GM10248 (cell line): ENCODE results near the gene IRF1.
A peak's percentile ranks its signal among the peaks of the same experiment; 100 is the strongest.

ENCODE experiments used
- CTCF ChIA-PET: fragments of 300-600 bp; sonication (Branson Sonifier 250); formaldehyde crosslinking; extraction: SDS; loops from one replicate; lab custom pipeline; 2021; ENCODE audit warnings: antibody characterized with exemption; lab: Yijun Ruan, JAX
- POLR2A ChIA-PET: fragments of 350-650 bp; sonication (Branson Sonifier 250); formaldehyde crosslinking; extraction: SDS; loops from one replicate; lab custom pipeline; 2020; ENCODE audit warnings: antibody characterized with exemption; lab: Yijun Ruan, JAX
- DNase-seq: peaks from one replicate; pipeline ENCODE4 v3.0.0; 2012; ENCODE audit errors: extremely low spot score
- TF ChIP-seq, protein P1 (sequence below): IDR thresholded peaks from 2 replicates; pipeline ENCODE4 v1.5.1; 2012; ENCODE audit warnings: mild to moderate bottlenecking, low read depth; ENCODE audit errors: extremely low read depth, missing control alignments, control extremely low read depth

The IRF1 gene, protein sequence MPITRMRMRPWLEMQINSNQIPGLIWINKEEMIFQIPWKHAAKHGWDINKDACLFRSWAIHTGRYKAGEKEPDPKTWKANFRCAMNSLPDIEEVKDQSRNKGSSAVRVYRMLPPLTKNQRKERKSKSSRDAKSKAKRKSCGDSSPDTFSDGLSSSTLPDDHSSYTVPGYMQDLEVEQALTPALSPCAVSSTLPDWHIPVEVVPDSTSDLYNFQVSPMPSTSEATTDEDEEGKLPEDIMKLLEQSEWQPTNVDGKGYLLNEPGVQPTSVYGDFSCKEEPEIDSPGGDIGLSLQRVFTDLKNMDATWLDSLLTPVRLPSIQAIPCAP

DNA sequence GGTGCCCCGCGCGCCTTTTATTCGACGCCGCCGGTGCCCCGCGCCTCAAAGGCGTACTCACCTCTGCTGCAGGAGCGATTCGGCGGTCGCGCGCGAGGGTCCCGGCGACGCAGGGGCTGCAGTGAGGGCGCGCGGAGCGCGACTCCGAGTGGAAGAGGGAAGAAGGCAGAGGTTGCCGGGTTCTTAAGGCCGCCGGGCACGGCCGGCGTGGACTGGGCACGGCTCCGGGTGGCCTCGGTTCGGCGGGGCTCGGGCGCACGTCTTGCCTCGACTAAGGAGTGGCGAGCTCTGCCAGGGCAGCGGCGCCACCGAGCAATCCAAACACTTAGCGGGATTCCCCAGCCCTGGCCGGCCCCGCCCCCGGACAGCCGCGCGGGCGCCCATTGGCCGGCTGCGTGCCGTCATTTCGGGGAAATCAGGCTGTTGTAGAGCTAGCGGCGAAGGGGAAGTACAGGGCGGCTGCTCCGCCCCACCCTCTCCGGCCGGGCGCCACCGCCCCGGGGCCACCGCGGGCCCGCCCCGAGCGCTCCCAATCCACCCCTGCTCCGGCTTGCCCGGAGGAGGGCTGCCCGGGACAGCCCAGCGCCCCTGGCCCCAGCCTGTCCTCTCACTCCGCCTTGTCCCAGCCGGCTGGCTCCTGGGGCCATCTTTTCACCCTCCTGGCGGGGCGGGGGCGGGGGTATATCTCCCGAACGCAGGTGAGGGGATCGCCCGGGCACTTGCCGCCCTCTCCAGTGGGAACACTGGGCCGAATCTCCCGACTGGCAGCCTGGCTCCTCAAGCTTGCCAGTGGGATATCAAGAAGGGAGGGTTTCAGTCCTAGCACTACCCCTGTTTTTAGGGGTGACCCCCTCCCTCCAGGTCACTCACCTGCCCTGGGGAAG lies at the start of gene IRF1:
TSS of gene IRF1 (minus strand) at position 290 of the 884 bp plus-strand sequence. CDS start 1,295 bp downstream, outside the sequence.
- CTCF ChIA-PET, result interaction anchor here (0.8 to 7.5 kb wide), 23 partner anchors 7 to 330 kb away, joined by 3 to 62 read pairs (median 6); no protein-coding TSS in a partner anchor
- POLR2A ChIA-PET, result interaction anchor here (0.5 to 7.0 kb wide), 24 partner anchors 10 to 329 kb away, joined by 3 to 132 read pairs (median 4); partner anchors contain the start of genes IL13, KIF3A, SLC22A4 and SLC22A5
- peak; percentile 98 for DNase-seq
- TF ChIP-seq, protein P1, sequence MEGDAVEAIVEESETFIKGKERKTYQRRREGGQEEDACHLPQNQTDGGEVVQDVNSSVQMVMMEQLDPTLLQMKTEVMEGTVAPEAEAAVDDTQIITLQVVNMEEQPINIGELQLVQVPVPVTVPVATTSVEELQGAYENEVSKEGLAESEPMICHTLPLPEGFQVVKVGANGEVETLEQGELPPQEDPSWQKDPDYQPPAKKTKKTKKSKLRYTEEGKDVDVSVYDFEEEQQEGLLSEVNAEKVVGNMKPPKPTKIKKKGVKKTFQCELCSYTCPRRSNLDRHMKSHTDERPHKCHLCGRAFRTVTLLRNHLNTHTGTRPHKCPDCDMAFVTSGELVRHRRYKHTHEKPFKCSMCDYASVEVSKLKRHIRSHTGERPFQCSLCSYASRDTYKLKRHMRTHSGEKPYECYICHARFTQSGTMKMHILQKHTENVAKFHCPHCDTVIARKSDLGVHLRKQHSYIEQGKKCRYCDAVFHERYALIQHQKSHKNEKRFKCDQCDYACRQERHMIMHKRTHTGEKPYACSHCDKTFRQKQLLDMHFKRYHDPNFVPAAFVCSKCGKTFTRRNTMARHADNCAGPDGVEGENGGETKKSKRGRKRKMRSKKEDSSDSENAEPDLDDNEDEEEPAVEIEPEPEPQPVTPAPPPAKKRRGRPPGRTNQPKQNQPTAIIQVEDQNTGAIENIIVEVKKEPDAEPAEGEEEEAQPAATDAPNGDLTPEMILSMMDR, result peak; percentile 6

- no peak for DNase-seq
- TF ChIP-seq, protein P1, result no peak
- ChIA-PET POLR2A (no interaction called here), CTCF (interaction anchor here (1.3 kb wide), 1 partner anchor 34 kb away, joined by 3 read pairs; no protein-coding TSS in a partner anchor)
Measured at GRCh38 chr5:132540149-132540548, 49.6 kb upstream of the IRF1 start.

DNA sequence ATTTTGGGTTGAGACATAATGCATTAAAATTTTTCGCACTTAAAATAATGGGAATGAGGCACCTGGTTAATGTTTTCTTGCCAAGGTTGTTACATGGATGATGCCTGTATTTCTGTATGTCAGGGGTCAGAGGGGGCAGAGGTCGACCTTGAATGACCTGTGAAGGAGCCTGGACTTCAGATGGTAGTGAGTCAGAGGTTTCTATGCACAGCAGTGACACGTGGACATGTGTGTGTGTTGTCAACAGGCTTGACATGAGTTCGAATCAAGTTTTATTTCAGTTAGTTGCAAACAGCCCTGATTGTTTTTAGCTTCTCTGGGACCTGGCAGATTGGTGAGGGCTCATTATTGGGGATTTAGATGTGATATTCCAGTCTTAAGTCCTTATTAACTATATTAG lies 49.1 kb upstream of the IRF1 start:
- ChIA-PET POLR2A (no interaction called here), CTCF (interaction anchor here (1.3 kb wide), 1 partner anchor 33 kb away, joined by 3 read pairs; no protein-coding TSS in a partner anchor)
- DNase-seq, result no peak
- TF ChIP-seq, protein P1, result no peak

DNA sequence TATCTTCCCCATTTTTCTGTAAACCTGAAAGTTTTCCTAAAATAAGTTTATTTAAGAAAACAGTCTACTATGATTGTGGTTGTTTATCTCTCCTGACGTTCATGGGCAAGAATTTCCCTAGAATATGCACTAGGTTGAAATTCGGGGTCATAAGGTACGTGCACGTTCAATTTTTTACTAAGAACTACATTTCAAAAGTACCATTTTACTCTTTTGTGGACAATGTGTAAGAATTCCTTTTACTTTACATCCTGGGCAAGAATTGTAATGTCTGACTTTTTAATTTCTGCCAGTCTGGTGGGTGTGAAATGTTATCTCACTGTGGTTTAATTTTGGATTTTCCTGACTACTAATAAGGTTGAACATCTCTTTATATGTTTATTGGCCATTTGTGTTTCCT lies 40.4 kb upstream of the IRF1 start:
- ChIA-PET CTCF (interaction anchor here (0.7 kb wide), 2 partner anchors 11 to 353 kb away, joined by 3 read pairs; no protein-coding TSS in a partner anchor), POLR2A (no interaction called here)
- TF ChIP-seq, protein P1, result no peak
- no peak for DNase-seq

GRCh38 chr5:132528866-132529634 lies 38.5 kb upstream of the IRF1 start:
- CTCF ChIA-PET, result interaction anchor here (1.0 to 6.0 kb wide), 11 partner anchors 8 to 290 kb away, joined by 3 to 67 read pairs (median 5); no protein-coding TSS in a partner anchor
- no peak for DNase-seq
- TF ChIP-seq, protein P1, result no peak
- POLR2A ChIA-PET, result no interaction called here

- ChIA-PET CTCF (interaction anchor here (0.8 to 6.0 kb wide), 23 partner anchors 9 to 363 kb away, joined by 3 to 67 read pairs (median 6); partner anchors contain the start of genes IL5, IRF1 and RAD50), POLR2A (no interaction called here)
- no peak for DNase-seq
- TF ChIP-seq, protein P1, result no peak
Measured at GRCh38 chr5:132528021-132528420, 37.4 kb upstream of the IRF1 start.
